NT2/D1 (cell line): Measurements from ENCODE around the gene CTIF.

Experiments
- DNase-seq: peaks from one replicate; pipeline ENCODE4 v3.0.0-alpha.2; 2011; ENCODE audit warnings: low read depth, low spot score
- H3K27me3 ChIP-seq: 2 replicates; pipeline ENCODE4 v1.6.0; 2011; ENCODE audit warnings: mild to moderate bottlenecking; ENCODE audit not compliant: insufficient read length, insufficient read depth
- H3K36me3 ChIP-seq: 2 replicates; pipeline ENCODE4 v1.6.1; 2011; ENCODE audit warnings: mild to moderate bottlenecking, low read length, mixed read lengths; ENCODE audit not compliant: insufficient read depth, insufficient read length
- H3K4me1 ChIP-seq: 2 replicates; pipeline ENCODE4 v1.5.1; 2011; ENCODE audit not compliant: insufficient read depth, insufficient read length
- H3K4me3 ChIP-seq: 2 replicates; pipeline ENCODE4 v1.5.1; 2011; ENCODE audit warnings: low read depth; ENCODE audit not compliant: insufficient read length
- H3K9ac ChIP-seq: 2 replicates; pipeline ENCODE4 v1.6.0; 2011; ENCODE audit warnings: low read depth; ENCODE audit not compliant: insufficient read length
- H3K9me3 ChIP-seq: 2 replicates; pipeline ENCODE4 v1.5.1; 2011; ENCODE audit warnings: mild to moderate bottlenecking, low read length; ENCODE audit not compliant: insufficient read depth
- SUZ12 ChIP-seq: IDR thresholded peaks from 2 replicates; pipeline ENCODE4 v1.6.1; 2011; ENCODE audit not compliant: insufficient read length, insufficient read depth; ENCODE audit errors: extremely low read depth
- YY1 ChIP-seq: IDR thresholded peaks from 2 replicates; pipeline ENCODE4 v1.6.1; 2011; ENCODE audit not compliant: insufficient read length, insufficient read depth
- ZNF274 ChIP-seq: IDR thresholded peaks from 2 replicates; pipeline ENCODE4 v1.6.1; 2011; ENCODE audit warnings: mild to moderate bottlenecking, low read depth, low read length

Gene CTIF

DNA sequence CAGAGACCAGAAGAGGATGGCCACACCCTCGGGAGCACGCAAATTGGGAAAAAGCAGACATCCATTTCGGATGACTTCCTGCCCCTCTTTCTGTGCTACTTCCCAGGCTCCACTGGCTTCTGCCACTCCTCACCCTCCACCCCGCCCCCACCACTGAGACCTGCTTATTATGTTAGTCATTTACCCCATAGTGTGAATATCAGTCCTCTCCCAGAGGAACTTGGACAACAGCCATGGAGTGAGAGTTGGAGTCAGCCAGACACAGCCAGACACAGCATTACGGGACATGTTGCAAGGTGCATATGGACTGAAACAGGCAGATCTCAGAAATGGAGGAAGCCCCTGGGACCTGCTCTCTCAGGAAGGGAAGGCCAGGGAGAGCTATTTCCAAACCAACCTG lies 51.8 kb downstream of the CTIF start:
- no peak for TF ChIP-seq YY1
- no peak for TF ChIP-seq SUZ12
- TF ChIP-seq ZNF274, result no peak
- Histone ChIP-seq H3K9me3 (no peaks in the 10 kb centered on the region), H3K9ac (no peak overlapping the region), H3K4me3 (no peak overlapping the region), H3K36me3 (peaks cover 15% of the 10 kb centered on the region), H3K4me1 (peaks cover 8% of the 10 kb centered on the region), H3K27me3 (no peaks in the 10 kb centered on the region)
- no peak for DNase-seq

DNA sequence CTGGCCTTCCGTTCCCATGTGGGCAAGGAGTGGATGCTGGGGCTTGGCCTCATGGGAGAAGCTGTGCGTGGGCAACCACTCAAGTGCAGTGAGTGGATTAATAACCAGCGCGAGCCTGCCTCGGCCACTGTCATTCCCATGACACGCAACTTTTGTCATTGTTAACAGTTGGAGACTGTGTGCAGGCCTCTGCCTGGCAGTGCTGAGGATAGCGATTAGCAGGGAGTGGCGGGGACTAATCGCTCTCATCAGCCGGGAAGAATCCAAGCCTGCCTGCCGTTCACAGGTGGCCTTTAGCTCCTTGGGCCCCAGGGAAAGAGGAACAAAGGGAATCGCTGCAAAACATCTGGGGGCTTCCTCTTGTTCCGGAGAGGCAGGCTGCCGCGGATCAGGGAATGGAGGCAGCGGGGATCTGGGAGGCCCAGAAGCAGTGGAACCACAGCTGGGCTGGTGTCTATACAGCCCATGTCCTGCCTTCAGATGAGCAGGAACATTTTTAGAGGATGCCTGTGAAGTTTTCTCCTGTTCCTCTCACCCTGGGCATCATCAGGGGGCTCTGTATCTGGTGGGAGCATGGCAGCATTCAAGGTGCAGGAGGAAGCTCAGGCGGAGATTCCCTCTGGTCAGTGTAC lies 53.8 kb downstream of the CTIF start:
- Histone ChIP-seq H3K9ac (no peak overlapping the region), H3K9me3 (no peaks in the 10 kb centered on the region), H3K4me3 (no peak overlapping the region), H3K4me1 (peaks cover 8% of the 10 kb centered on the region), H3K27me3 (no peaks in the 10 kb centered on the region), H3K36me3 (peaks cover 23% of the 10 kb centered on the region)
- DNase-seq, result no peak
- TF ChIP-seq YY1 (no peak), ZNF274 (no peak), SUZ12 (no peak)

DNA sequence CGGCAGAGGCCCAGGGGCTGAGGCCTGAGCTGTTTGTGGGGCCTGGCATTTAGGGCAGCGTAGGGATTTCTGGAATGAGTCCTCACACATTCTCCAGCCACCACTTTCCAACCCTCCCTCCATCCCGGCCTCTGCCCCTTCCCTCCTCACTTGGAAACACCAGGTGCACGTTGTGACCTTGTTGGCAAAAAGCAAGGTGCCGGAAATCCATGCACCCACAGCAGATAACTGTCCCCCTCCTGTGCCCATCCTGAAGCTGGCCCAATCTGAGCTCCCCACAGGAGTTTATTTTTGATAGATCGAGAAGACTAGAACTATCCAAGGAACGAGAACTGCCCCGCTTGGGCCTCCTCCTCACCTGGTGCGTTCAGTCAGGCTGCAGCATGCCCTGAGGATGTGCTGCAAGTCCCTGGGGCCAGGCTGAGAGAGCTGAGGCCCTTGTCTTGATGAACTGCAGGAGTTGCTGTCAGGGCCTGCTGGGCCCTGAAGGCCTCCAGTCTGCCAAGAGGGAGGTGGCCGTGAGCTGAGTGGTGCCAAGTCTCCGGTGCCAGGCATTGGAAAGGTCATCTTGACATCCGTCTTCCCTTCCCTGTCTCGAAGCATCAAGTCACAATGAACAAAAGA lies 55.8 kb downstream of the CTIF start:
- no peaks in the 10 kb centered on the region for H3K9me3 ChIP-seq
- H3K36me3 ChIP-seq, result peaks cover 30% of the 10 kb centered on the region
- H3K27me3 ChIP-seq, result no peaks in the 10 kb centered on the region
- H3K9ac ChIP-seq, result no peak overlapping the region
- no peak overlapping the region for H3K4me3 ChIP-seq
- TF ChIP-seq ZNF274 (no peak), YY1 (no peak), SUZ12 (no peak)
- DNase-seq, result no peak
- H3K4me1 ChIP-seq, result peaks cover 6% of the 10 kb centered on the region

DNA sequence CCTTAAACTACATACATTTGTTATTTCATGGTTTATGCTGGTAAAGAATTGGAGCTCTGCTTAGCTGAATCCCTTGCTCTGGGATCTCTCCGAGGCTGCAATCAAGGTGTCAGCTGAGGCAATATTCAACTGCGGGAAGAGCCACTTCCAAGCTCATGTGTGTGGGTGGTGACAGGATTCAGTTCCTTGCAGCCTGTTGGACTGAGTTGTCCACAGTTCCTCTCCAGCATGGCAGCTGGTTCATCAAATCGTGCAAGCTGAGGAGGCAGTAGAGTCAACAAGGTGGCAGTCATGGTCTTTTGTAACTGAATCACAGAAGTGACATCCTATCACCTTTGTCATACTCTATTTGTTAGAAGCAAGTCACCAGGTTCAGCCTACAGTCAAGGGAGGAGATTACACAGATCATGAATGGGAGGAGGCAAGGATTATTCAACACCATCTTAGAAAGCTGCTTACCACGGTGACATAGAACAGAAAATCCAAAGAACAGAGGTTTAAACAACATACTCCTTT lies 56.9 kb downstream of the CTIF start:
- H3K4me1 ChIP-seq, result peaks cover 6% of the 10 kb centered on the region
- H3K9me3 ChIP-seq, result no peaks in the 10 kb centered on the region
- H3K36me3 ChIP-seq, result peaks cover 35% of the 10 kb centered on the region
- TF ChIP-seq YY1 (no peak), SUZ12 (no peak), ZNF274 (no peak)
- DNase-seq, result no peak
- H3K27me3 ChIP-seq, result no peaks in the 10 kb centered on the region
- no peak overlapping the region for H3K9ac ChIP-seq
- no peak overlapping the region for H3K4me3 ChIP-seq

DNA sequence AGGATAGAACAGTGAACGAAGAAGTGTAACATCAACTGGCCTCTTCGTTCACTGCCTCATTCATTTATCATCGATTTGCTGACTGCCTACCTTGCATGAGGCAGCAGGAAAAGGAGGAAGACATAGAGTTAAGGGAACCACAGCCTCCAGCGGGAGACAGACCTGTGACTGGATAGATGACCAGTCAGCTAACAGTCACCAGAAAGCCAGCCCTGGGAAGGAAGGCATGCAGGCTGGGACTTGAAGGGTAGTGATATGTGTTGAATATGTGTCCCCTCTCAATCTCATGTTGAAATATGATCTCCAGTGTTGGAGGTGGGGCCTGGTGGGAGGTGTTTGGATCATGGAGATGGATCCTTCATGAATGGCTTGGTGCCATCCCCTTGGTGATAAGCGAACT lies 58.3 kb downstream of the CTIF start:
- TF ChIP-seq SUZ12, result no peak
- no peak for TF ChIP-seq YY1
- no peak for TF ChIP-seq ZNF274
- no peak for DNase-seq
- H3K4me1 ChIP-seq, result peaks cover 4% of the 10 kb centered on the region

DNA sequence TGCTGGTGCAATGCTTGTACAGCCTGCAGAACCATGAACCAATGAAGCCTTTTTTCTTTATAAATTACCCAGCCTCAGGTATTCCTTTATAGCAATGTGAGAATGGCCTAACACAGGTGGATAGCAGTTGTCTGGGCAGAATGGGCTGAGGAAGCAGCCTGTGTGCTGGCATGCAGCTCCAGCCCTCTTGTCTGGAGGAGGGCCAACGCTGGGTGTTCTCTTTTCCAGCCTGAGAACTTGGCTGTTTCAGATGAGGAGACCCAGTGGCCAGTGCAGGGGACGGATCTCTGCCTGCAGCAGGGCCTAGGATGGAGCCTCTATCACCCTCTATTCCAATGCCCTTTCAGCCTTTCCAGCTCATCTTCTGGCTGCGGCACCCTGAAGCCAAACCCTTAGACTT lies 58.8 kb downstream of the CTIF start:
- H3K36me3 ChIP-seq, result peaks cover 32% of the 10 kb centered on the region
- H3K9me3 ChIP-seq, result no peaks in the 10 kb centered on the region
- no peak for TF ChIP-seq YY1
- TF ChIP-seq ZNF274, result no peak
- no peak for TF ChIP-seq SUZ12
- H3K4me3 ChIP-seq, result no peak overlapping the region
- H3K4me1 ChIP-seq, result peaks cover 3% of the 10 kb centered on the region
- no peaks in the 10 kb centered on the region for H3K27me3 ChIP-seq
- H3K9ac ChIP-seq, result no peak overlapping the region
- DNase-seq, result no peak

More for the DNA sequence above, 58.3 kb downstream of the CTIF start:
- peaks cover 32% of the 10 kb centered on the region for H3K36me3 ChIP-seq
- no peaks in the 10 kb centered on the region for H3K27me3 ChIP-seq
- no peaks in the 10 kb centered on the region for H3K9me3 ChIP-seq
- H3K4me3 ChIP-seq, result no peak overlapping the region
- H3K9ac ChIP-seq, result no peak overlapping the region

DNA sequence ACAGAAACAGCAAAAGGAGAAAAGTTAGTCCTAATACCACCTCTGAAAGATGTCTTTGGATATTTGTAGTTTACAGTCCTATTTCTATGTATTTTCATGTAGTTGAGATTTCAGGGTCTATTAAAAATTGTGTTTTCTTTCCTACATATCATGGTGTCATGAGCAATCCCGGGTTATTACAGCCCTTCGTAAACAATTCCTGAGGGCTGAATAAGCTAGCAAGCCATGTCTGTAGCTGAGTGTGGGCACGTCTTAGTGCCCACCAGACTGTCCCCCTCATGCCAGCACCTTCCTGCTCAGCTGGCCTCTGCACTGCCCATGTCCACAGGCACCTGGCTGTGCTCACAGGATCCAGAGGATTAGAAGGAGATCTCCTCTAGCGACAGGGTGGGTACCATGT lies 60.6 kb downstream of the CTIF start:
- no peaks in the 10 kb centered on the region for H3K9me3 ChIP-seq
- H3K4me1 ChIP-seq, result no peaks in the 10 kb centered on the region
- peaks cover 32% of the 10 kb centered on the region for H3K36me3 ChIP-seq
- TF ChIP-seq YY1 (no peak), ZNF274 (no peak), SUZ12 (no peak)
- no peaks in the 10 kb centered on the region for H3K27me3 ChIP-seq
- DNase-seq, result no peak
- no peak overlapping the region for H3K4me3 ChIP-seq
- no peak overlapping the region for H3K9ac ChIP-seq
